KG1 (cell line): ENCODE results near the gene XRCC1.
A peak's percentile ranks its signal among the peaks of the same experiment; 100 is the strongest.
"Not testable (repeated sequence)": the region's sequence is repeated elsewhere in the genome, so short reads cannot be mapped to it uniquely, and the experiment has no call there.

Experiments used
- DNase-seq: peaks from one replicate; lab custom pipeline; 2025; lab: John Stamatoyannopoulos, UW

XRCC1 gene

GRCh38 chr19:43519436-43520088, 55.8 kb downstream of the XRCC1 start:
- DNase-seq, result peak; percentile 39

- DNase-seq, result no peak
Measured at GRCh38 chr19:43518051-43518450, 57.3 kb downstream of the XRCC1 start.

DNA sequence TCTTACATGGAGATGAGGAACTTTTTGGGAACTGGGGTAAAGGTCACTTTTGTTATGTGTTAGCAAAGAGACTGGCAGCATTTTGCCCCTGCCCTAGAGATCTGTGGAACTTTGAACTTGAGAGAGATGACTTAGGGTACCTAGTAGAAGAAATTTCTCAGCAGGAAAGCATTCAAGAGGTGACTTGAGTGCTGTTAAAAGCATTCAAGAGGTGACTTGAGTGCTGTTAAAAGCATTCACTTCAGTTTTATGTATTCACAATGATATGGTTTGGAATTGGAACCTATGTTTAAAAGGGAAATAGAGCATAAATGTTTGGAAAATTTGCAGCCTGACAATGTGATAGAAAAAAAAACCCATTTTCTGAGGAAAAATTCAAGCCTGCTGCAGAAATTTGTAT, 62.9 kb downstream of the XRCC1 start:
- not testable (repeated sequence) for DNase-seq

GRCh38 chr19:43511324-43511723, 64.0 kb downstream of the XRCC1 start:
- no peak for DNase-seq

GRCh38 chr19:43510713-43511112, 64.6 kb downstream of the XRCC1 start:
- DNase-seq, result no peak

GRCh38 chr19:43507880-43508279, 67.4 kb downstream of the XRCC1 start:
- DNase-seq, result no peak

- no peak for DNase-seq
Measured at GRCh38 chr19:43506629-43507028, 68.7 kb downstream of the XRCC1 start.

- DNase-seq, result no peak
Measured at GRCh38 chr19:43505941-43506340, 69.4 kb downstream of the XRCC1 start.

GRCh38 chr19:43505186-43505456, 70.2 kb downstream of the XRCC1 start:
- DNase-seq, result no peak

- DNase-seq, result no peak
Measured at GRCh38 chr19:43504426-43505185, 70.7 kb downstream of the XRCC1 start, which contains the start of gene PHLDB3. Gene PHLDB3, minus strand, starts transcription at chr19:43504746. Its CDS starts 628 bp downstream, at chr19:43504118.

DNA sequence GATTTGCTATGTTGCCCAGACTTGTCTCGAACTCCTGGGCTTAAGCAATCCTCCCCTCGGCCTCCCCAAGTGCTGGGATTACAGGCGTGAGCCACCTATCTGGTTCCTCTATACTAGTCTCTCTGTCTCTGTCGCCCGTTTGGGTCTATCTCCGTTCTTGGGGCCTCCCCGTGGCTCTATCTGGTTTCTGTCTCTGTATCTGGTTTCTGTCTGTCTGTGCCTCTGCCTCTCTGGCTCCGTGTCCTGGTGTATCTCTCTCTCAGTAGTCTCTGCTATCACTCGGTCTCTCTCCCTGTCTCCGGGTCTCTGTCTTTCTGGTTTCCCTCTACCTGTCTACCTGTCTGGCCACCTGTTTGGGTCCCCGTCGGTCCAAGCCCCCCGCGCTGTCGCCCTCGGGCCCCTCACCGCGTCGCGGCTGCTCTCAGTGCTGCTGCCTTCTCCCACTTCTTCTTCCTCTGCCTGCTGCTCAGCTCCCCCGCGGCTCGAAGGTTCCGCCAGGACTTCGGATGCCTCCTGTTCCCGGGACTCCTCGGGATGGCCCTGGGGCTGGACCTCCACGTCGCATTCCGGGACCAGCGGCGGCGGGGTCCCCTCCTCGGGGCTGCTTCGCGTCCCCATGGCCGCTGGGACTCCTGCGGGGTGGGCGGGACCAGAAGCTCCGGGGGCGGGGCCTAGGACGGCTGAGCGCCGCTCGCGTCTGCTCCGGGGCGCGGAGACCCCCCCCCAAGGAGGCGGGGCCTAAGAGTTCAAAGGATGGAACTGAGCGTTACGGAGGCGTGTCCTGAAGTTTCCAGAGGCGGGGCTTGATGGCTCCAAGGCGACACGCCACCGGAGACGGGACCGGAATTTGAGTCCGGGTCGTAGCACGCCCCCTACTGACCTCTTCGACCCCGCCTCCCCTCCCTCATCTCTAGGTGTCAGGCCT, 71.6 kb downstream of the XRCC1 start:
- peak; percentile 93 for DNase-seq

GRCh38 chr19:43502419-43502976, 72.8 kb downstream of the XRCC1 start:
- no peak for DNase-seq

DNA sequence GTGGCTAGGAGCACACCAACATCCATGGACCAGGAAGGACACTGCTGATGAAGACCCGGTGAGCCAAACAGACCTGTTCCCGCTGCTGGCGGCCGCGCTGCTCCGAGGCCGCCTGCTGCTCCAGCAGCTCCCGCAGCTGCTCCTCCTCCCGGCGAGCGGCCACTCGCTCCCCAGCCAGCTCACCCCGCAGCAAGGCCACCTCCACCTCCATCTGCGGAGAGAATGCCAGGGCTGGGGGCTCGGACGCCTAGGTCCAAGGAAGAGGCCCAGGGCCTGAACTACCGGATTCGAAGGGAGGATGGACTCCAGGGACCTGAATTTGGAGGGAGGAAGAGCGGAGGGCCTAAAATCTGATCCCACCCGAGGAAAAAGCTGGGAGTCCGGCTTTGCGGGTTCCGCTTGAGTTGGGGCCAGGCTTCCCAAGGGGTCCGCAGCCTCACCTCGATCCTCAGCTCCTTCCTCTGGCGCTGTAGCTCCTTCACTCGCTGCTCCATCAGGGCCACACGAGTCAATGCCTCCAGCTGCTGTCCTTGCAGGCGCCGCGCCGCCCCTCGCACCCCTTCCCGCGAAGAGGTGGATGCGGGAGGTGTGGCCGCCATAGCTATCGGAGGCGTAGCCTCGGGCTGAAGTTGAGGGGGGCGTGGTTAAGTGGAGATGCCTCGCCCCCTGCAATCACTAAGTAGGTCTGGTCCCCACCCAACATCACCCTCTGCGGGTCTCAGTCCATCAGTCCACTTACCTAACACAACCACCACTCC, 73.5 kb downstream of the XRCC1 start:
- DNase-seq, result no peak

DNA sequence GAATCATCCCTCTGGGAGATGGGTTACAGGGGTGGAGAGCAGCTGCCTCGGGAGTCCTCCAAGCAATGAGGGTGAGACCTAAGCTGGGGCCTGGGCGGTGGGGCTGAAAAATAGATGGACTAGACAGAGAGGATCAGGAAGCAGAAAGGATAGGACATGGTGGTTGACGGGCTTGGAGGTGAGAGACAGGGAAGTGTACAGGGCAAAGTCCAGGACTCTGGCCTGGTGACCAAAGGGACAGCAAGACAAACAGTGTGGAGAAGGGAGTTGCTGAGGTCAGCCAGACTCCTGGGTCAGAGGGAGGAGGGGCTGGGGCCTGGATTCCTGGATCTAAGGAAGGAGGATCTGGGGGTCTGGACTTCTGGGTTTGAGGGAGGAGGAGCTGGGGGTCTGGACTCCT, 76.3 kb downstream of the XRCC1 start:
- no peak for DNase-seq

GRCh38 chr19:43498233-43498842, 77.0 kb downstream of the XRCC1 start:
- no peak for DNase-seq

GRCh38 chr19:43496960-43497359, 78.4 kb downstream of the XRCC1 start:
- no peak for DNase-seq

DNA sequence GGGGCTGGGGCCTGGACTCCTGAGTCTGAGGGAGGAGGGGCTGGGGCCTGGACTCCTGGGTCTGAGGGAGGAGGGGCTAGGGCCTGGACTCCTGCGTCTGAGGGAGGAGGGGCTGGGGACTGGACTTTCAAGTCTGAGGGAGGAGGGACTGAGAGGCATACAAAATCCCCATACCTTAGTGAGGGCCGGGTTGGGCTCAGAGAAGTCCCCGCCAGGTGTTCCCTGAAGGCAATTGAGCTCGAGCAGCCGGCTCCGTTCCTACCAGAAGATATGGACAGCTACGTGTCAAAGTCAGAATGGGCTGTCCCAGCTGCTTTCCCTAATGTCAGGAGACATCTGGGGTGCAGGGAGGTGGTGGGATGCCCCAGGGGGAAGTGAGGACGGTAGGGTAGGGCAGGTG, 80.2 kb downstream of the XRCC1 start:
- DNase-seq, result no peak
